DLD1 (cell line): ENCODE results near the gene STARD13.
"Not testable (repeated sequence)": the region's sequence is repeated elsewhere in the genome, so short reads cannot be mapped to it uniquely, and the experiment has no call there.

ENCODE experiments used
- in situ Hi-C: cut with HindIII; loops from 2 replicates; pipeline ENCODE4 v1.10.0; 2017; ENCODE audit warnings: low sequenced_read_pairs

The STARD13 gene

GRCh38 chr13:33257841-33258807, 27.4 kb downstream of the STARD13 start:
- in situ Hi-C loops = no loop called here

GRCh38 chr13:33256148-33256840, 29.3 kb downstream of the STARD13 start:
- in situ Hi-C loops = no loop called here

- in situ Hi-C loops = no loop called here
Measured at GRCh38 chr13:33252135-33252534, 33.4 kb downstream of the STARD13 start.

GRCh38 chr13:33251131-33251661, 34.4 kb downstream of the STARD13 start:
- in situ Hi-C loops = no loop called here

GRCh38 chr13:33250609-33251008, 34.9 kb downstream of the STARD13 start:
- in situ Hi-C loops = no loop called here

GRCh38 chr13:33249894-33250293, 35.7 kb downstream of the STARD13 start:
- in situ Hi-C loops = no loop called here

DNA sequence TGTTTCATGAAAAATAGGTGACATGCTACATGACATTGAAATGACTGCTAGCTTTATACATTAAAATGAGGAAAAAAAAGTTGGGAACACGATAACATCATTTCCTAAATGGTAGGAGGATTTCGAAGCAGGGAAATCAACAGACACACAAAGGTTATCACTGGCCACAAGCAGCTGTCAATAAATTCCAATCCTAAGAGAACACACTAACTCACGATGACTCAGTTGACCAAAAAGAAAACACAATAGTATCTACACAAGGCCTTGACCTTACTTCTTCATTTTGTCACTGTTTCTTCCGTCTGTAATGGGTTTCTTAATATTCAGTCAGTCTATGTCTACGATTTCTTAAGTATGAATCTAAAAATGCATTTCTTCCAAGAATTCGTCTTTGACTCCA, 36.5 kb downstream of the STARD13 start:
- in situ Hi-C loops = no loop called here

DNA sequence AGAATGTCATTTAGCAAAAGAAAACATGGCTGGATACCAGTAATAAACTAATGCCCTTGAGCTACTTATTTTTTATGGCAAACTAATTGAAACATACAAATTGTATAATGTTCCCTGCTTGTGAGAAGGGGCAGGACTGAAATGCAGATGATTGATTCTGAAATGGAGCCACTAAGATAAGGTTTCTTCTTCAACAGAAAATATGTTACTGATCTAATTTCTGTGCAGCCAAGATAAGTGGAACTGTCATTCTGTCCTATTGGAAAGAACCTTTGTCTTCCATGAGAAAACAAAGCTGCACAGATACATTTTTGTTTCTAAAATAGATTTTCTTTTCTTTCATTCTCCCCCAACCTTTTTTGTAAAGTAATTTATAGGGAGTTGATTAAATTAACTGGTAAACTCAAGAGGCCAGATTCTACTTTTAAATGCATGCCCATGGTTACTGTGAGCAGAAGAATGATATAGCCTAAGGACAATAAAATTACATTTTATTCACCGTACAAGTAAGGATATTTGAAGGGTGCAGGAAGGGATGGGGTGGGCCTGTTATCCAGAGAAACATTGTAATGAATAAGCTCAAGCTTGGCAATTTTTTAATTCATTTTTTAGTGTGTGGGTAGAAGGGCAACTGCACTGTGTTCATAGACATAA, 39.9 kb downstream of the STARD13 start:
- in situ Hi-C loops = no loop called here

- in situ Hi-C loops = no loop called here
Measured at GRCh38 chr13:33244907-33245287, 40.7 kb downstream of the STARD13 start.

DNA sequence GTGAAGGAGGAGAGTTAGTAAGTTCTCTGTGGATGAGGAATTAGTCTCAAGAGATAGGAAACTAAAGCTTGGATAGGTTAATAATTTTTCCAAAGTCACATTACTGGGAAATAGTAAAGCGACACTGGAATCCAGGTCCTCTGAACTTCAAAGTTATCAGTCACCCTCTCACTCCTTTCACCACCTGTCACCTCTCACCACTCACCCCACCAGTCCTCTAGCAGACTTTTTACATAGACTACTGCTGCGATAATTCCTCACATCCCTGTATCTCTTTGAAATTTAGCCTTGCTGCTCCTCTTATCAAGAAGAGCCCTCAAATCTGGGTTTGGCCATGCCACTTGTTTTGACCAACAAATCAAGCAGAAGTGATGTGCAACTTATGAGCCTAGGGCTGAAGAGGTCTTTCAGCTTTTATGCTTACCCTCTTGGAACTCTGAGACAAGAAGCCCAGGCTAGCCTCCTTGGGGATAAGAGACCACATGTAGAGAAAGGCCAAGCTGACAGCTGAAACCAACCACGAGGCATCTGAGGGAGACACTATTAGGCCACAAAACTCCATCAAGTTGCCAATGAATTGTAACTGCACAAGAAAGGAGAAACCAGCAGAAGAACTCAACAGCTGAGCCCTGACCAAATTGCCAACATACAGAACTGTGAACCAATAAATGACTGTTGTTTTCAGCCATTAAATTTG, 41.2 kb downstream of the STARD13 start:
- in situ Hi-C loops = no loop called here

- in situ Hi-C loops = no loop called here
Measured at GRCh38 chr13:33242984-33243617, 42.5 kb downstream of the STARD13 start.

GRCh38 chr13:33242372-33242771, 43.2 kb downstream of the STARD13 start:
- in situ Hi-C loops = not testable (repeated sequence)

- in situ Hi-C loops = no loop called here
Measured at GRCh38 chr13:33236021-33236420, 49.5 kb downstream of the STARD13 start.

- in situ Hi-C loops = no loop called here
Measured at GRCh38 chr13:33235564-33235963, 50.0 kb downstream of the STARD13 start.

- in situ Hi-C loops = no loop called here
Measured at GRCh38 chr13:33235078-33235477, 50.5 kb downstream of the STARD13 start.

- in situ Hi-C loops = no loop called here
Measured at GRCh38 chr13:33233547-33233946, 52.0 kb downstream of the STARD13 start.

DNA sequence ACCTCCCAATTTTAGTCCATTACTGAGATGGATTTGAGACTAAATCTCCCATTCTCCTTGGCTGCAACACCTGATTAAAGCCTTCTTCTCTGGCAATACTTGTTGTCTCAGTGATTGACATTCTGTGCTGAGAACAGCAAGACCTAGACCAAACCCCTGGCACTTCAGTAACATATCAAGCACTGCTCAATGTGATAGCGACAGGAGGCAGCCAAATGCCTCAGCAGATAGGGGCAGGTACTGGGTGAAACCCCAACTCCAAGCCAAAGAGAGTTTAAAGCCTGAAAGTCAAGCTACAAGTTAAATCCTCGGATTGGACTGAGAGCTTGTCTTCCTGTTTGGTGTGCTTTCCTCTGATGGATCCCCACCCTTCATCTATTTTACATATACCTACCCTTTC, 52.7 kb downstream of the STARD13 start:
- in situ Hi-C loops = no loop called here

- in situ Hi-C loops = no loop called here
Measured at GRCh38 chr13:33231339-33231738, 54.2 kb downstream of the STARD13 start.

- in situ Hi-C loops = no loop called here
Measured at GRCh38 chr13:33230178-33230881, 55.2 kb downstream of the STARD13 start.
